A549 (cell line): ENCODE data around the gene NFIX.

Experiments
- BHLHE40 ChIP-seq: IDR thresholded peaks from 2 replicates; pipeline ENCODE4 v1.6.1; 2012; ENCODE audit warnings: low read depth, low read length, inconsistent platforms
- CEBPB ChIP-seq, 2 experiments: fragments of >200 bp in 1 of 2; sonication (Bioruptor Twin) in 1 of 2; formaldehyde crosslinking in 1 of 2; IDR thresholded peaks; 2 replicates each; pipeline ENCODE4 v1.6.1; 2012 to 2016
- CHD2 ChIP-seq: fragments of 150-350 bp; IDR thresholded peaks from 2 replicates; pipeline ENCODE4 v1.6.1; 2014; ENCODE audit warnings: low read length; ENCODE audit not compliant: partially characterized antibody
- CTCF ChIP-seq: fragments of >200 bp; sonication (Bioruptor Twin); formaldehyde crosslinking; IDR thresholded peaks from 3 replicates; pipeline ENCODE4 v1.5.1; 2016
- EHMT2 ChIP-seq: fragments of 200-600 bp; sonication (generic); IDR thresholded peaks from 2 replicates; pipeline ENCODE4 v1.6.1; 2016; ENCODE audit warnings: antibody characterized with exemption, low read depth, mild to moderate bottlenecking, moderate library complexity
- POLR2A ChIP-seq: IDR thresholded peaks from 2 replicates; pipeline ENCODE4 v1.6.1; 2012; ENCODE audit warnings: mild to moderate bottlenecking, low read length
- RAD21 ChIP-seq, 2 experiments: fragments of >200 bp in 1 of 2; sonication (Bioruptor Twin) in 1 of 2; formaldehyde crosslinking in 1 of 2; IDR thresholded peaks in 1 of 2; conservative IDR thresholded peaks in 1 of 2; 2 replicates in 1 of 2; 3 replicates in 1 of 2; pipeline ENCODE4 v1.6.1; 2012 to 2018; ENCODE audit warnings: inconsistent platforms in 1 of 2

GRCh38 chr19:13102666-13103580, 107.6 kb downstream of the NFIX start, which contains the start of gene LYL1:
- TF ChIP-seq EHMT2: no peak
- no peak for TF ChIP-seq RAD21 (conservative IDR thresholded peaks at IDR 0.05 in 1 of 2, IDR thresholded peaks at IDR 0.05 in 1 of 2)
- no peak for TF ChIP-seq CTCF
- no peak for TF ChIP-seq CHD2
- TF ChIP-seq POLR2A: no peak
- TF ChIP-seq CEBPB (IDR thresholded peaks at IDR 0.05): no peak
- TF ChIP-seq BHLHE40: no peak
